OCI-LY7 (cell line): ENCODE measurements around the gene RIPK1. TPM values are rescaled to one million over a fixed set of nuclear protein-coding genes. Genes with fewer than 3 reads are reported as not detected.

Experiments
- BruUV-seq: library from RNA; stranded (reverse); fragments of 400-500 nt; replicated peaks from 2 replicates; lab custom pipeline; 2021; lab: Mats Ljungman, UMichigan
- CTCF ChIA-PET: fragments of 300-600 bp; sonication (Branson Sonifier 250); formaldehyde crosslinking; loops from one replicate; lab custom pipeline; 2022; ENCODE audit warnings: antibody characterized with exemption; ENCODE audit not compliant: unreplicated experiment; lab: Charles Lee
- POLR2A ChIA-PET: fragments of 300-600 bp; sonication (Branson Sonifier 250); formaldehyde crosslinking; loops from one replicate; lab custom pipeline; 2022; ENCODE audit warnings: antibody characterized with exemption; lab: Charles Lee
- DNase-seq: peaks from one replicate; pipeline ENCODE4 v3.0.0-alpha.2; 2015; ENCODE audit warnings: low spot score
- H2AFZ ChIP-seq: fragments of 200-600 bp; sonication (generic), shearing (Covaris generic); 2 replicates; pipeline ENCODE4 v1.6.1; 2014; ENCODE audit warnings: mild to moderate bottlenecking, antibody characterized with exemption, low read length, moderate library complexity
- H3K27ac ChIP-seq: fragments of 200-600 bp; sonication (generic); 2 replicates; pipeline ENCODE4 v1.5.1; 2014; ENCODE audit warnings: mixed run types, low read depth, mild to moderate bottlenecking, moderate library complexity, low read length, inconsistent platforms; ENCODE audit not compliant: poor library complexity, severe bottlenecking
- H3K36me3 ChIP-seq: fragments of 200-600 bp; sonication (generic); 2 replicates; pipeline ENCODE4 v1.6.1; 2014; ENCODE audit warnings: mild to moderate bottlenecking, antibody characterized with exemption, low read length, moderate library complexity, mixed read lengths; ENCODE audit not compliant: insufficient read depth
- H3K4me1 ChIP-seq: fragments of 200-600 bp; sonication (generic); 2 replicates; pipeline ENCODE4 v1.5.1; 2014; ENCODE audit warnings: mild to moderate bottlenecking, low read length; ENCODE audit not compliant: insufficient read depth, poor library complexity, severe bottlenecking
- H3K4me2 ChIP-seq: fragments of 200-600 bp; sonication (generic); 2 replicates; pipeline ENCODE4 v1.6.1; 2014; ENCODE audit warnings: mild to moderate bottlenecking, low read length
- H3K4me3 ChIP-seq: fragments of 200-600 bp; sonication (generic); 2 replicates; pipeline ENCODE4 v1.5.1; 2014; ENCODE audit warnings: mild to moderate bottlenecking, low read depth, low read length; ENCODE audit not compliant: poor library complexity, severe bottlenecking
- H3K79me2 ChIP-seq: fragments of 200-600 bp; sonication (generic); 2 replicates; pipeline ENCODE4 v1.6.1; 2016; ENCODE audit warnings: low read depth, mild to moderate bottlenecking, low read length, moderate library complexity, mixed read lengths; ENCODE audit not compliant: insufficient read depth
- H3K9me2 ChIP-seq: fragments of 200-600 bp; sonication (generic); 2 replicates; pipeline ENCODE4 v1.6.1; 2016; ENCODE audit warnings: mild to moderate bottlenecking, low read length, mixed read lengths; ENCODE audit not compliant: insufficient read depth
- H3K9me3 ChIP-seq: fragments of 200-600 bp; sonication (generic); 2 replicates; pipeline ENCODE4 v1.6.1; 2014; ENCODE audit warnings: mild to moderate bottlenecking, mixed run types, low read length, mixed read lengths
- H4K20me1 ChIP-seq: fragments of 200-600 bp; sonication (generic); 2 replicates; pipeline ENCODE4 v1.6.1; 2014; ENCODE audit warnings: mild to moderate bottlenecking, antibody characterized with exemption, low read length, moderate library complexity, mixed read lengths; ENCODE audit not compliant: insufficient read depth
- CTCF ChIP-seq: fragments of 200-600 bp; sonication (generic); conservative IDR thresholded peaks from 2 replicates; pipeline ENCODE4 v1.5.1; 2014; ENCODE audit warnings: mild to moderate bottlenecking, antibody characterized with exemption, low read length, moderate library complexity, mixed read lengths
- EZH2phosphoT487 ChIP-seq: fragments of 200-600 bp; sonication (generic); IDR thresholded peaks from 2 replicates; pipeline ENCODE4 v1.6.1; 2018; ENCODE audit warnings: low read depth, borderline replicate concordance, mild to moderate bottlenecking, mixed run types, antibody characterized with exemption, low read length, moderate library complexity, mixed read lengths
- intact Hi-C: fragments of 100-400 bp; cut with micrococcal nuclease; formaldehyde crosslinking; loops from one replicate; pipeline ENCODE4 v1.10.0; 2022; ENCODE audit not compliant: unreplicated experiment
- total RNA-seq, 2 experiments: library from RNA; depleted of rRNA in 1 of 2; stranded (reverse); fragments of >200 nt in 1 of 2; shearing (Covaris generic) in 1 of 2; gene quantifications; 2 replicates each; pipeline ENCODE4 v1.2.3, GENCODE V29; 2014 to 2022

Gene RIPK1
- total RNA-seq, 2 experiments from 2014 or later, result 7.5 to 8.4 TPM

GRCh38 chr6:3086282-3086946 lies 18.1 kb downstream of the RIPK1 start:
- peaks cover 88% of the 10 kb centered on the region for H3K36me3 ChIP-seq
- H3K27ac ChIP-seq, result no peak overlapping the region
- no peak overlapping the region for H3K4me3 ChIP-seq
- no TSS peak for BruUV-seq
- peaks cover 40% of the 10 kb centered on the region for H3K9me3 ChIP-seq
- H4K20me1 ChIP-seq, result no peaks in the 10 kb centered on the region
- H2AFZ ChIP-seq, result no peak overlapping the region
- no peak for DNase-seq
- no peaks in the 10 kb centered on the region for H3K9me2 ChIP-seq
- intact Hi-C loops, result no loop called here
- H3K4me1 ChIP-seq, result no peaks in the 10 kb centered on the region
- ChIA-PET POLR2A (interaction anchor here (1.3 to 3.0 kb wide), 3 partner anchors 11 to 16 kb away, joined by 5 to 15 read pairs (median 5); no protein-coding TSS in a partner anchor), CTCF (interaction anchor here (1.1 kb wide), 1 partner anchor 10 kb away, joined by 3 read pairs; no protein-coding TSS in a partner anchor)
- no peak overlapping the region for H3K4me2 ChIP-seq
- no peaks in the 10 kb centered on the region for H3K79me2 ChIP-seq
- TF ChIP-seq EZH2phosphoT487 (no peak), CTCF (no peak)

- ChIA-PET CTCF (no interaction called here), POLR2A (no interaction called here)
- Histone ChIP-seq H3K4me1 (no peaks in the 10 kb centered on the region), H3K4me3 (no peak overlapping the region), H4K20me1 (no peaks in the 10 kb centered on the region), H3K9me2 (no peaks in the 10 kb centered on the region), H3K27ac (no peak overlapping the region), H3K9me3 (peaks cover 40% of the 10 kb centered on the region), H2AFZ (no peak overlapping the region), H3K79me2 (no peaks in the 10 kb centered on the region), H3K36me3 (peaks cover 70% of the 10 kb centered on the region), H3K4me2 (no peak overlapping the region)
- TF ChIP-seq CTCF (no peak), EZH2phosphoT487 (no peak)
- intact Hi-C loops, result no loop called here
- DNase-seq, result no peak
- BruUV-seq, result no TSS peak
Measured at GRCh38 chr6:3088446-3088845, 20.2 kb downstream of the RIPK1 start.

- peaks cover 42% of the 10 kb centered on the region for H3K9me3 ChIP-seq
Measured at GRCh38 chr6:3088968-3089367, 20.7 kb downstream of the RIPK1 start.

More at GRCh38 chr6:3088968-3089367, 20.7 kb downstream of the RIPK1 start:
- no TSS peak for BruUV-seq
- Histone ChIP-seq H2AFZ (no peak overlapping the region), H3K4me2 (no peak overlapping the region), H3K4me1 (no peaks in the 10 kb centered on the region), H3K79me2 (no peaks in the 10 kb centered on the region), H3K4me3 (no peak overlapping the region), H3K9me2 (no peaks in the 10 kb centered on the region), H4K20me1 (no peaks in the 10 kb centered on the region), H3K36me3 (peaks cover 67% of the 10 kb centered on the region), H3K27ac (no peak overlapping the region)
- ChIA-PET POLR2A (no interaction called here), CTCF (no interaction called here)
- DNase-seq, result no peak
- intact Hi-C loops, result no loop called here
- no peak for TF ChIP-seq EZH2phosphoT487
- TF ChIP-seq CTCF, result no peak
